Small intestine (tissue), 7 donors: ENCODE measurements around the gene TLNRD1. TPM values are rescaled to one million over a fixed set of nuclear protein-coding genes. Genes with fewer than 3 reads are reported as not detected.

ENCODE experiments used
- DNase-seq, 2 donors: peaks; one replicate each; pipeline versions ENCODE4 v3.0.0 to v3.0.0-alpha.2; 2013
- FAIRE-seq: peaks from 2 replicates; lab custom pipeline; 2012; peaks lifted over from hg19 to GRCh38; lab: Jason Lieb, UNC
- H3K27ac ChIP-seq, 3 donors: one replicate each; pipeline ENCODE4 v1.5.1; 2013; ENCODE audit warnings: low read length in 2 of 3, mild to moderate bottlenecking in 2 of 3, control low read depth in 1 of 3, inconsistent platforms in 1 of 3, low read depth in 1 of 3, moderate library complexity in 1 of 3
- H3K27me3 ChIP-seq, 3 donors: one replicate each; pipeline ENCODE4 v1.6.1; 2013; ENCODE audit warnings: low read length in 3 of 3, inconsistent platforms in 1 of 3; ENCODE audit not compliant: control insufficient read depth in 3 of 3, insufficient read depth in 3 of 3
- H3K36me3 ChIP-seq, 3 donors: one replicate each; pipeline ENCODE4 v1.6.1; 2013; ENCODE audit warnings: low read length in 3 of 3, inconsistent platforms in 1 of 3, low read depth in 1 of 3, mild to moderate bottlenecking in 1 of 3, moderate library complexity in 1 of 3; ENCODE audit not compliant: control insufficient read depth in 3 of 3, insufficient read depth in 2 of 3
- H3K4me1 ChIP-seq, 3 donors: one replicate each; pipeline ENCODE4 v1.6.1; 2013; ENCODE audit warnings: low read length in 2 of 3, inconsistent platforms in 1 of 3, low read depth in 1 of 3, mild to moderate bottlenecking in 1 of 3, moderate library complexity in 1 of 3; ENCODE audit not compliant: control insufficient read depth in 3 of 3, insufficient read depth in 2 of 3
- H3K4me3 ChIP-seq, 3 donors: one replicate each; pipeline ENCODE4 v1.5.1; 2013; ENCODE audit warnings: low read length in 3 of 3, control low read depth in 1 of 3, inconsistent platforms in 1 of 3, low read depth in 1 of 3, mild to moderate bottlenecking in 1 of 3, moderate library complexity in 1 of 3
- H3K9me3 ChIP-seq, 2 donors: one replicate each; pipeline ENCODE4 v1.6.1; 2013; ENCODE audit warnings: low read depth in 1 of 2, low read length in 1 of 2; ENCODE audit not compliant: control insufficient read depth in 2 of 2, insufficient read depth in 1 of 2
- WGBS, 3 donors: extraction: QIAGEN DNeasy Blood & Tissue Kit; methylation state at CpG; one replicate each; pipeline ENCODE4 v1.1.7; 2013; 5-methylcytosine and 5-hydroxymethylcytosine counted together
- polyA plus RNA-seq, 4 donors: library from polyadenylated mRNA; stranded (reverse) in 3 of 4; unstranded in 1 of 4; fragments of 200-250 nt in 3 of 4; fragments of 120-200 nt in 1 of 4; gene quantifications; one replicate each; pipeline versions ENCODE4 v1.2.1 to v1.2.3, GENCODE V29; 2013
- donor health status: healthy with polysubstance abuse.
- donor health status: control.
- donor health status: control.
- donor health status: Bipolar disorder and iron deficiency.
- donor health status: healthy.

Gene TLNRD1
- polyA plus RNA-seq, 4 donors, result 4.9 to 11.9 (median 6.9) TPM

- no peak overlapping the region for H3K27ac ChIP-seq
- no peak overlapping the region for H3K4me3 ChIP-seq
- no peak for FAIRE-seq
These were observed 52.9 kb downstream of the TLNRD1 start for GRCh38 chr15:81053621-81054020.

GRCh38 chr15:81054236-81054635 is 53.5 kb downstream of the TLNRD1 start:
- H3K4me1 ChIP-seq, result no peaks in the 10 kb centered on the region
- H3K36me3 ChIP-seq, result no peaks in the 10 kb centered on the region
- no peak overlapping the region for H3K4me3 ChIP-seq
- DNase-seq (no peak), FAIRE-seq (no peak)
- H3K27ac ChIP-seq, result no peak overlapping the region
- H3K27me3 ChIP-seq, result no peaks in the 10 kb centered on the region
- H3K9me3 ChIP-seq, result no peaks in the 10 kb centered on the region
- 80 to 93% (median 85%) methylated on average over 2 of the region's 2 CpGs for WGBS, 3 donors

More at GRCh38 chr15:81053621-81054020, 52.9 kb downstream of the TLNRD1 start:
- Histone ChIP-seq H3K27me3 (no peaks in the 10 kb centered on the region), H3K36me3 (no peaks in the 10 kb centered on the region), H3K4me1 (no peaks in the 10 kb centered on the region), H3K9me3 (no peaks in the 10 kb centered on the region)
- no peak for DNase-seq

Other genes starting within 250 kb of the TLNRD1 start
- gene CEMIP, start 221.6 kb upstream of the TLNRD1 start, polyA plus RNA-seq, result 1 to 10 TPM in 1 of 4 donors, under 1 TPM in 3; 0.27 to 1.4 (median 0.93) TPM
- 10 to 100 TPM in 2 of 4 donors, 1 to 10 TPM in 2; 4.7 to 33.9 (median 13.6) TPM for gene MESD, start 11.1 kb upstream of the TLNRD1 start, polyA plus RNA-seq
- under 1 TPM in 2 of 4 donors, not detected in 2; 0.15 to 0.31 TPM for gene CFAP161, start 133.3 kb downstream of the TLNRD1 start, polyA plus RNA-seq
- 1 to 10 TPM; 1.8 to 9.7 (median 7.9) TPM for gene IL16, start 196.0 kb downstream of the TLNRD1 start, polyA plus RNA-seq